SU-DHL-6 (cell line): ENCODE data around the gene PML.

ENCODE experiments used
- H2AFZ ChIP-seq: fragments of 200-600 bp; sonication (generic); 2 replicates; pipeline ENCODE4 v1.6.1; 2014; ENCODE audit warnings: low read depth, mild to moderate bottlenecking, moderate library complexity, mixed read lengths, antibody characterized with exemption, low read length; ENCODE audit not compliant: severe bottlenecking
- H3F3A ChIP-seq: fragments of 200-600 bp; shearing (Covaris generic); 2 replicates; pipeline ENCODE4 v1.6.0; 2016; ENCODE audit warnings: antibody characterized with exemption, mild to moderate bottlenecking; ENCODE audit not compliant: insufficient read depth
- H3K27ac ChIP-seq: fragments of 200-600 bp; sonication (generic); 2 replicates; pipeline ENCODE4 v1.5.1; 2016; ENCODE audit warnings: low read depth, mild to moderate bottlenecking, low read length, moderate library complexity, mixed read lengths
- H3K27me3 ChIP-seq: fragments of 200-600 bp; sonication (generic), shearing (Covaris generic); 2 replicates; pipeline ENCODE4 v1.6.0; 2014; ENCODE audit warnings: mild to moderate bottlenecking, low read length
- H3K36me3 ChIP-seq: fragments of 200-600 bp; sonication (generic); 2 replicates; pipeline ENCODE4 v1.6.1; 2014; ENCODE audit warnings: mild to moderate bottlenecking, low read length, mixed read lengths
- H3K4me2 ChIP-seq: fragments of 300-600, 200-600 bp; shearing (Covaris generic), sonication (generic); 2 replicates; pipeline ENCODE4 v1.6.0; 2014; ENCODE audit warnings: low read length, low read depth, mild to moderate bottlenecking; ENCODE audit not compliant: poor library complexity, severe bottlenecking
- H3K4me3 ChIP-seq: fragments of 200-600 bp; sonication (generic); 2 replicates; pipeline ENCODE4 v1.5.1; 2014; ENCODE audit warnings: antibody characterized with exemption, low read length, mild to moderate bottlenecking, mixed read lengths; ENCODE audit not compliant: insufficient read depth, poor library complexity, severe bottlenecking
- H3K79me2 ChIP-seq: fragments of 200-600 bp; sonication (generic); 2 replicates; pipeline ENCODE4 v1.6.1; 2014; ENCODE audit warnings: mild to moderate bottlenecking, low read length, moderate library complexity; ENCODE audit not compliant: insufficient read depth
- H3K9ac ChIP-seq: fragments of 200-600 bp; sonication (generic); 2 replicates; pipeline ENCODE4 v1.7.0; 2014; ENCODE audit warnings: mild to moderate bottlenecking, low read length
- H3K9me2 ChIP-seq: fragments of 200-600 bp; sonication (generic); replicated peaks from 2 replicates; pipeline ENCODE4 v1.6.1; 2014; ENCODE audit warnings: low read length; ENCODE audit not compliant: insufficient read depth
- H3K9me3 ChIP-seq: fragments of 200-600 bp; sonication (generic); 2 replicates; pipeline ENCODE4 v1.6.1; 2014; ENCODE audit warnings: low read length, mixed read lengths; ENCODE audit not compliant: insufficient read depth
- H4K20me1 ChIP-seq: fragments of 200-600 bp; sonication (generic); 2 replicates; pipeline ENCODE4 v1.6.1; 2014; ENCODE audit warnings: low read depth, mild to moderate bottlenecking, antibody characterized with exemption, low read length, moderate library complexity, mixed read lengths
- EZH2phosphoT487 ChIP-seq: fragments of 200-600 bp; sonication (generic), shearing (Covaris generic); conservative IDR thresholded peaks from 2 replicates; pipeline ENCODE4 v1.6.1; 2018; ENCODE audit warnings: mild to moderate bottlenecking, antibody characterized with exemption, low read length, moderate library complexity, mixed read lengths
- TF ChIP-seq, protein P1 (sequence below): fragments of 200-600 bp; sonication (generic); IDR thresholded peaks from one replicate; pipeline ENCODE4 v1.5.1; 2017; ENCODE audit warnings: antibody characterized with exemption, mild to moderate bottlenecking, low read length, moderate library complexity; ENCODE audit not compliant: insufficient read depth, poor library complexity, severe bottlenecking

Gene PML

GRCh38 chr15:73986776-73987056 lies 7.8 kb upstream of the PML start:
- H3K36me3 ChIP-seq = no peaks in the 10 kb centered on the region
- H3K27ac ChIP-seq = no peak overlapping the region
- H3K9ac ChIP-seq = no peak overlapping the region
- H3K27me3 ChIP-seq = no peaks in the 10 kb centered on the region
- H3K9me3 ChIP-seq = no peaks in the 10 kb centered on the region
- TF ChIP-seq, protein P1, sequence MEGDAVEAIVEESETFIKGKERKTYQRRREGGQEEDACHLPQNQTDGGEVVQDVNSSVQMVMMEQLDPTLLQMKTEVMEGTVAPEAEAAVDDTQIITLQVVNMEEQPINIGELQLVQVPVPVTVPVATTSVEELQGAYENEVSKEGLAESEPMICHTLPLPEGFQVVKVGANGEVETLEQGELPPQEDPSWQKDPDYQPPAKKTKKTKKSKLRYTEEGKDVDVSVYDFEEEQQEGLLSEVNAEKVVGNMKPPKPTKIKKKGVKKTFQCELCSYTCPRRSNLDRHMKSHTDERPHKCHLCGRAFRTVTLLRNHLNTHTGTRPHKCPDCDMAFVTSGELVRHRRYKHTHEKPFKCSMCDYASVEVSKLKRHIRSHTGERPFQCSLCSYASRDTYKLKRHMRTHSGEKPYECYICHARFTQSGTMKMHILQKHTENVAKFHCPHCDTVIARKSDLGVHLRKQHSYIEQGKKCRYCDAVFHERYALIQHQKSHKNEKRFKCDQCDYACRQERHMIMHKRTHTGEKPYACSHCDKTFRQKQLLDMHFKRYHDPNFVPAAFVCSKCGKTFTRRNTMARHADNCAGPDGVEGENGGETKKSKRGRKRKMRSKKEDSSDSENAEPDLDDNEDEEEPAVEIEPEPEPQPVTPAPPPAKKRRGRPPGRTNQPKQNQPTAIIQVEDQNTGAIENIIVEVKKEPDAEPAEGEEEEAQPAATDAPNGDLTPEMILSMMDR = no peak
- TF ChIP-seq EZH2phosphoT487 = no peak
- H3K4me2 ChIP-seq = no peak overlapping the region
- H3K9me2 ChIP-seq = no peaks in the 10 kb centered on the region
- no peaks in the 10 kb centered on the region for H4K20me1 ChIP-seq
- H2AFZ ChIP-seq = no peak overlapping the region
- no peaks in the 10 kb centered on the region for H3K79me2 ChIP-seq
- H3K4me3 ChIP-seq = no peak overlapping the region
- no peaks in the 10 kb centered on the region for H3F3A ChIP-seq

DNA sequence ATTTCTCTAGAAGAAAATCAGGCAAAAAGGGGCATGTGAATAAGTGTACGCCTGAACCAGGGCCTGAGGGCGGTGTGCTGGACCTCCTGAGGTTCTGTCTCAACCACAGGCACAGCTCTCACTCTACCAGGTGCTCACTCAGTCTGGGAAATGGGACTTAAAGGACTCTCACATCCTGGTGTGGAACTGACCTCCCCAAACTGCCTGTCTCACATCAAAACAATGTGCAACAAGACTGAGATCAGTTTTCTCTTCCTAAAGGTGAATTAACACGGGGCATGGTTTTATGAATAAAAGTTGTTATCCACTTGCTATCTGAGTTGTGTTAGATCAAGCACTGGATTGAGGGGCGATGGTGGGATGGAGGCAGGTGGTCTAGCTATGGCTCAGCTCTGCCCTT lies 7.3 kb upstream of the PML start:
- Histone ChIP-seq H3K79me2 (no peaks in the 10 kb centered on the region), H3F3A (no peaks in the 10 kb centered on the region), H3K9me2 (no peaks in the 10 kb centered on the region), H3K9ac (no peak overlapping the region), H4K20me1 (no peaks in the 10 kb centered on the region), H3K4me3 (no peak overlapping the region), H3K27ac (no peak overlapping the region), H3K36me3 (no peaks in the 10 kb centered on the region), H3K9me3 (no peaks in the 10 kb centered on the region), H3K27me3 (no peaks in the 10 kb centered on the region), H2AFZ (no peak overlapping the region), H3K4me2 (no peak overlapping the region)
- TF ChIP-seq, protein P1 = no peak

GRCh38 chr15:73987681-73988444 lies 6.7 kb upstream of the PML start:
- no peaks in the 10 kb centered on the region for H3K27me3 ChIP-seq
- H3K4me3 ChIP-seq = no peak overlapping the region
- H3K4me2 ChIP-seq = no peak overlapping the region
- no peak overlapping the region for H2AFZ ChIP-seq
- no peak overlapping the region for H3K9ac ChIP-seq
- no peaks in the 10 kb centered on the region for H3K79me2 ChIP-seq
- H3K36me3 ChIP-seq = no peaks in the 10 kb centered on the region
- H3K9me2 ChIP-seq = no peaks in the 10 kb centered on the region
- H3K27ac ChIP-seq = no peak overlapping the region
- no peaks in the 10 kb centered on the region for H3F3A ChIP-seq
- H3K9me3 ChIP-seq = no peaks in the 10 kb centered on the region
- TF ChIP-seq, protein P1 = no peak
- TF ChIP-seq EZH2phosphoT487 = no peak
- no peaks in the 10 kb centered on the region for H4K20me1 ChIP-seq
